NOMO-1 treated with DMSO at 0.1 percent for 48 hours (cell line): ENCODE data around the gene MTCL3.

Source experiments
- DNase-seq: peaks from one replicate; lab custom pipeline; 2025; ENCODE audit not compliant: unreplicated experiment; lab: John Stamatoyannopoulos, UW

Gene MTCL3

GRCh38 chr6:127515794-127516661 is 3.1 kb downstream of the MTCL3 start:
- peak; percentile 21 for DNase-seq

GRCh38 chr6:127515234-127515793 is 3.8 kb downstream of the MTCL3 start:
- DNase-seq, result no peak

- no peak for DNase-seq
Observed at GRCh38 chr6:127514773-127515227, 4.3 kb downstream of the MTCL3 start.

- no peak for DNase-seq
Observed at GRCh38 chr6:127514179-127514772, 4.9 kb downstream of the MTCL3 start.

GRCh38 chr6:127513425-127513824 is 5.7 kb downstream of the MTCL3 start:
- DNase-seq, result no peak

GRCh38 chr6:127510876-127511275 is 8.3 kb downstream of the MTCL3 start:
- no peak for DNase-seq

- DNase-seq, result no peak
Observed at GRCh38 chr6:127506894-127507293, 12.2 kb downstream of the MTCL3 start.

- no peak for DNase-seq
Observed at GRCh38 chr6:127503022-127503421, 16.1 kb downstream of the MTCL3 start.

GRCh38 chr6:127497410-127497809 is 21.7 kb downstream of the MTCL3 start:
- DNase-seq, result no peak

GRCh38 chr6:127496471-127496870 is 22.7 kb downstream of the MTCL3 start:
- no peak for DNase-seq

- DNase-seq, result no peak
Observed at GRCh38 chr6:127494240-127494767, 24.8 kb downstream of the MTCL3 start.

GRCh38 chr6:127489248-127489647 is 29.9 kb downstream of the MTCL3 start:
- DNase-seq, result no peak

GRCh38 chr6:127486934-127487333 is 32.2 kb downstream of the MTCL3 start:
- DNase-seq, result no peak

- DNase-seq, result peak; percentile 81
Observed at GRCh38 chr6:127484212-127484863, 34.8 kb downstream of the MTCL3 start.

GRCh38 chr6:127483399-127484055 is 35.6 kb downstream of the MTCL3 start:
- DNase-seq, result no peak

GRCh38 chr6:127482325-127482724 is 36.8 kb downstream of the MTCL3 start:
- DNase-seq, result no peak

GRCh38 chr6:127481628-127482027 is 37.5 kb downstream of the MTCL3 start:
- no peak for DNase-seq

- no peak for DNase-seq
Observed at GRCh38 chr6:127481111-127481510, 38.0 kb downstream of the MTCL3 start.

GRCh38 chr6:127477658-127478057 is 41.5 kb downstream of the MTCL3 start:
- DNase-seq, result no peak

- DNase-seq, result no peak
Observed at GRCh38 chr6:127475823-127476176, 43.3 kb downstream of the MTCL3 start.
